Endothelial cell of umbilical vein (primary cell): ENCODE results near the gene TNS4.

ENCODE experiments used
- EZH2 ChIP-seq: IDR thresholded peaks from 2 replicates; pipeline ENCODE4 v1.6.1; 2012; ENCODE audit warnings: borderline replicate concordance, low read depth, mild to moderate bottlenecking, moderate library complexity, low read length, inconsistent platforms; ENCODE audit not compliant: severe bottlenecking
- FOS ChIP-seq: IDR thresholded peaks from 2 replicates; pipeline ENCODE4 v1.6.1; 2011; ENCODE audit warnings: mild to moderate bottlenecking, low read length, moderate library complexity, borderline replicate concordance; ENCODE audit not compliant: insufficient read depth
- GATA2 ChIP-seq: IDR thresholded peaks from 2 replicates; pipeline ENCODE4 v1.7.0; 2011; ENCODE audit warnings: low read depth, mild to moderate bottlenecking, moderate library complexity, mixed read lengths, low read length; ENCODE audit not compliant: insufficient read length, insufficient read depth
- MAX ChIP-seq: IDR thresholded peaks from 2 replicates; pipeline ENCODE4 v1.6.1; 2011; ENCODE audit not compliant: insufficient read depth, insufficient read length
- POLR2A ChIP-seq: IDR thresholded peaks from 2 replicates; pipeline ENCODE4 v1.6.1; 2012; ENCODE audit warnings: low read depth, mild to moderate bottlenecking, control low read depth, low read length
- POLR2AphosphoS5 ChIP-seq: IDR thresholded peaks from 2 replicates; pipeline ENCODE4 v1.6.1; 2012; ENCODE audit warnings: low read depth, mild to moderate bottlenecking, control low read depth, low read length, moderate library complexity; ENCODE audit not compliant: insufficient read depth
- TF ChIP-seq, protein P1 (sequence below), 2 donors: IDR thresholded peaks; 1 replicate in 1 of 2; 2 replicates in 1 of 2; pipeline ENCODE4 v1.5.1; 2011; ENCODE audit warnings: low read length in 2 of 2, mild to moderate bottlenecking in 2 of 2, moderate library complexity in 2 of 2, control low read depth in 1 of 2, inconsistent platforms in 1 of 2, low read depth in 1 of 2; ENCODE audit not compliant: insufficient read depth in 1 of 2; ENCODE audit errors: extremely low read depth in 1 of 2

- TF ChIP-seq, protein P1, sequence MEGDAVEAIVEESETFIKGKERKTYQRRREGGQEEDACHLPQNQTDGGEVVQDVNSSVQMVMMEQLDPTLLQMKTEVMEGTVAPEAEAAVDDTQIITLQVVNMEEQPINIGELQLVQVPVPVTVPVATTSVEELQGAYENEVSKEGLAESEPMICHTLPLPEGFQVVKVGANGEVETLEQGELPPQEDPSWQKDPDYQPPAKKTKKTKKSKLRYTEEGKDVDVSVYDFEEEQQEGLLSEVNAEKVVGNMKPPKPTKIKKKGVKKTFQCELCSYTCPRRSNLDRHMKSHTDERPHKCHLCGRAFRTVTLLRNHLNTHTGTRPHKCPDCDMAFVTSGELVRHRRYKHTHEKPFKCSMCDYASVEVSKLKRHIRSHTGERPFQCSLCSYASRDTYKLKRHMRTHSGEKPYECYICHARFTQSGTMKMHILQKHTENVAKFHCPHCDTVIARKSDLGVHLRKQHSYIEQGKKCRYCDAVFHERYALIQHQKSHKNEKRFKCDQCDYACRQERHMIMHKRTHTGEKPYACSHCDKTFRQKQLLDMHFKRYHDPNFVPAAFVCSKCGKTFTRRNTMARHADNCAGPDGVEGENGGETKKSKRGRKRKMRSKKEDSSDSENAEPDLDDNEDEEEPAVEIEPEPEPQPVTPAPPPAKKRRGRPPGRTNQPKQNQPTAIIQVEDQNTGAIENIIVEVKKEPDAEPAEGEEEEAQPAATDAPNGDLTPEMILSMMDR (IDR thresholded peaks at IDR 0.05; ENCODE audit: extremely low read depth in 1 of 2, insufficient read depth in 1 of 2, low read depth in 1 of 2, low read length in 2 of 2), result no peak
- TF ChIP-seq GATA2 (no peak), EZH2 (no peak), MAX (no peak), POLR2AphosphoS5 (no peak), POLR2A (no peak), FOS (no peak)
These were observed 26.1 kb downstream of the TNS4 start for GRCh38 chr17:40475234-40475908.
